AG04450 (cell line): ENCODE measurements around the gene IL1A. TPM values are rescaled to one million over a fixed set of nuclear protein-coding genes. Genes with fewer than 3 reads are reported as not detected.

Experiments
- CTCF ChIA-PET: fragments of 300-600, 350-600 bp; formaldehyde crosslinking; extraction: SDS; loops from one replicate; lab custom pipeline; 2022; ENCODE audit warnings: antibody characterized with exemption, inconsistent platforms; lab: Charles Lee
- POLR2A ChIA-PET: fragments of 350-600 bp; formaldehyde crosslinking; extraction: SDS; loops from one replicate; lab custom pipeline; 2021; ENCODE audit warnings: antibody characterized with exemption, inconsistent platforms; lab: Yijun Ruan, JAX
- DNase-seq: peaks from one replicate; pipeline ENCODE4 v3.0.0-alpha.2; 2011; ENCODE audit warnings: low read depth, low spot score
- H3K27ac ChIP-seq: one replicate; pipeline ENCODE4 v1.5.1; 2012; ENCODE audit warnings: low read depth, low read length, control low read depth
- H3K27me3 ChIP-seq: one replicate; pipeline ENCODE4 v1.6.0; 2012; ENCODE audit warnings: low read length; ENCODE audit not compliant: control insufficient read depth, insufficient read depth
- H3K4me3 ChIP-seq: 2 replicates; pipeline ENCODE4 v1.5.1; 2011; ENCODE audit warnings: mild to moderate bottlenecking, low read depth, low read length, control low read depth
- H3K9me3 ChIP-seq: 2 replicates; pipeline ENCODE4 v1.5.1; 2012; ENCODE audit warnings: low read length; ENCODE audit not compliant: control insufficient read depth, insufficient read depth
- CTCF ChIP-seq: IDR thresholded peaks from 2 replicates; pipeline ENCODE4 v1.5.1; 2011; ENCODE audit warnings: low read depth, low read length, control low read depth, inconsistent platforms
- polyA plus RNA-seq: library from polyadenylated mRNA; depleted of rRNA; stranded (reverse); fragments of >200 nt; gene quantifications from 2 replicates; pipeline ENCODE4 v1.2.3, GENCODE V29; 2011

IL1A gene
- polyA plus RNA-seq, 1 experiment: 0.51 TPM

GRCh38 chr2:112782234-112782799, 2.0 kb downstream of the IL1A start:
- ChIA-PET POLR2A (no interaction called here), CTCF (interaction anchor here (1.2 to 2.3 kb wide), 3 partner anchors 33 to 55 kb away, joined by 3 to 15 read pairs (median 3); no protein-coding TSS in a partner anchor)
- Histone ChIP-seq H3K27ac (no peak overlapping the region), H3K9me3 (no peaks in the 10 kb centered on the region), H3K27me3 (no peaks in the 10 kb centered on the region), H3K4me3 (no peak overlapping the region)
- no peak for TF ChIP-seq CTCF
- DNase-seq: no peak

- CTCF ChIA-PET: interaction anchor here (1.4 kb wide), 1 partner anchor 162 kb away, joined by 4 read pairs; no protein-coding TSS in a partner anchor
- no peak for DNase-seq
- no peak overlapping the region for H3K4me3 ChIP-seq
- POLR2A ChIA-PET: no interaction called here
- no peak for TF ChIP-seq CTCF
- no peaks in the 10 kb centered on the region for H3K9me3 ChIP-seq
- H3K27ac ChIP-seq: no peak overlapping the region
- H3K27me3 ChIP-seq: no peaks in the 10 kb centered on the region
These were observed 4.7 kb downstream of the IL1A start for GRCh38 chr2:112779598-112779997.

- ChIA-PET CTCF (no interaction called here), POLR2A (no interaction called here)
- TF ChIP-seq CTCF: no peak
- Histone ChIP-seq H3K27ac (no peak overlapping the region), H3K4me3 (no peak overlapping the region), H3K9me3 (no peaks in the 10 kb centered on the region), H3K27me3 (no peaks in the 10 kb centered on the region)
- no peak for DNase-seq
These were observed 7.3 kb downstream of the IL1A start for GRCh38 chr2:112777036-112777435.

- H3K27me3 ChIP-seq: no peaks in the 10 kb centered on the region
- POLR2A ChIA-PET: no interaction called here
- H3K4me3 ChIP-seq: no peak overlapping the region
- CTCF ChIA-PET: no interaction called here
- no peak for TF ChIP-seq CTCF
- DNase-seq: no peak
- no peak overlapping the region for H3K27ac ChIP-seq
- H3K9me3 ChIP-seq: no peaks in the 10 kb centered on the region
These were observed 8.2 kb downstream of the IL1A start for GRCh38 chr2:112776113-112776512.

GRCh38 chr2:112774536-112775285, 9.6 kb downstream of the IL1A start:
- TF ChIP-seq CTCF: no peak
- Histone ChIP-seq H3K9me3 (no peaks in the 10 kb centered on the region), H3K27me3 (no peaks in the 10 kb centered on the region), H3K4me3 (no peak overlapping the region), H3K27ac (no peak overlapping the region)
- CTCF ChIA-PET: no interaction called here
- DNase-seq: no peak
- POLR2A ChIA-PET: no interaction called here
